Osteocyte (in vitro differentiated cells): Measurements from ENCODE around the gene PRDM11. TPM values are rescaled to one million over a fixed set of nuclear protein-coding genes. Genes with fewer than 3 reads are reported as not detected.
A peak's percentile ranks its signal among the peaks of the same experiment; 100 is the strongest.

Experiments
- DNase-seq: peaks from one replicate; pipeline ENCODE4 v3.0.0; 2021; ENCODE audit warnings: mixed read lengths; ENCODE audit not compliant: unreplicated experiment; ENCODE audit errors: extremely low spot score
- H3K27ac Mint-ChIP-seq: one replicate; pipeline ENCODE4 v1.8.0; 2021; ENCODE audit warnings: mild to moderate bottlenecking, mixed read lengths; ENCODE audit not compliant: unreplicated experiment
- H3K27me3 Mint-ChIP-seq: one replicate; pipeline ENCODE4 v1.8.0; 2021; ENCODE audit warnings: mixed read lengths; ENCODE audit not compliant: unreplicated experiment
- H3K36me3 Mint-ChIP-seq: one replicate; pipeline ENCODE4 v1.8.0; 2021; ENCODE audit warnings: mixed read lengths; ENCODE audit not compliant: unreplicated experiment
- H3K4me1 Mint-ChIP-seq: one replicate; pipeline ENCODE4 v1.8.0; 2021; ENCODE audit warnings: mixed read lengths; ENCODE audit not compliant: unreplicated experiment
- H3K4me3 Mint-ChIP-seq: one replicate; pipeline ENCODE4 v1.8.0; 2021; ENCODE audit warnings: mild to moderate bottlenecking, moderate library complexity, mixed read lengths; ENCODE audit not compliant: unreplicated experiment
- H3K9me3 Mint-ChIP-seq: one replicate; pipeline ENCODE4 v1.8.0; 2021; ENCODE audit warnings: mixed read lengths; ENCODE audit not compliant: unreplicated experiment
- CTCF ChIP-seq: fragments of 200-600 bp; sonication (generic); IDR thresholded peaks from 2 replicates; pipeline ENCODE4 v1.5.0; 2021; ENCODE audit warnings: antibody characterized with exemption, mild to moderate bottlenecking, moderate library complexity
- total RNA-seq: library from RNA; stranded (reverse); gene quantifications from 2 replicates; pipeline ENCODE4 v1.2.1, GENCODE V29; 2021

Gene PRDM11
- total RNA-seq, 1 donor from 2014 or later = 25.4 TPM

GRCh38 chr11:45250035-45250718 lies 103.7 kb downstream of the PRDM11 start:
- no peaks in the 10 kb centered on the region for H3K36me3 Mint-ChIP-seq
- DNase-seq = no peak
- TF ChIP-seq CTCF = no peak
- peaks cover 24% of the 10 kb centered on the region for H3K27me3 Mint-ChIP-seq
- H3K27ac Mint-ChIP-seq = no peak overlapping the region
- no peak overlapping the region for H3K4me3 Mint-ChIP-seq
- H3K4me1 Mint-ChIP-seq = peaks cover 6% of the 10 kb centered on the region
- no peaks in the 10 kb centered on the region for H3K9me3 Mint-ChIP-seq

- no peak for DNase-seq
- Mint-ChIP-seq H3K4me1 (peaks cover 6% of the 10 kb centered on the region), H3K36me3 (no peaks in the 10 kb centered on the region), H3K27me3 (peaks cover 17% of the 10 kb centered on the region), H3K27ac (no peak overlapping the region), H3K9me3 (no peaks in the 10 kb centered on the region), H3K4me3 (no peak overlapping the region)
- peak; percentile 69 for TF ChIP-seq CTCF
These were observed 105.9 kb downstream of the PRDM11 start for GRCh38 chr11:45252134-45252856.

- no peak for TF ChIP-seq CTCF
- H3K27ac Mint-ChIP-seq = no peak overlapping the region
- peaks cover 13% of the 10 kb centered on the region for H3K27me3 Mint-ChIP-seq
These were observed 106.4 kb downstream of the PRDM11 start for GRCh38 chr11:45252877-45253276.

GRCh38 chr11:45253640-45254039 lies 107.2 kb downstream of the PRDM11 start:
- DNase-seq = no peak
- TF ChIP-seq CTCF = no peak
- peaks cover 10% of the 10 kb centered on the region for H3K27me3 Mint-ChIP-seq
- no peak overlapping the region for H3K4me3 Mint-ChIP-seq
- H3K36me3 Mint-ChIP-seq = no peaks in the 10 kb centered on the region
- no peak overlapping the region for H3K27ac Mint-ChIP-seq
- peaks cover 6% of the 10 kb centered on the region for H3K4me1 Mint-ChIP-seq
- no peaks in the 10 kb centered on the region for H3K9me3 Mint-ChIP-seq

More at GRCh38 chr11:45252877-45253276, 106.4 kb downstream of the PRDM11 start:
- Mint-ChIP-seq H3K4me3 (no peak overlapping the region), H3K9me3 (no peaks in the 10 kb centered on the region), H3K36me3 (no peaks in the 10 kb centered on the region), H3K4me1 (peaks cover 6% of the 10 kb centered on the region)
- DNase-seq = no peak

- Mint-ChIP-seq H3K27me3 (peaks cover 7% of the 10 kb centered on the region), H3K36me3 (no peaks in the 10 kb centered on the region), H3K4me3 (no peak overlapping the region), H3K9me3 (no peaks in the 10 kb centered on the region), H3K27ac (no peak overlapping the region), H3K4me1 (peaks cover 6% of the 10 kb centered on the region)
- TF ChIP-seq CTCF = no peak
- DNase-seq = no peak
These were observed 107.6 kb downstream of the PRDM11 start for GRCh38 chr11:45254070-45254469.
